Calu3 (cell line): Measurements from ENCODE around the gene OR1F1. TPM values are rescaled to one million over a fixed set of nuclear protein-coding genes. Genes with fewer than 3 reads are reported as not detected.

Source experiments
- BruUV-seq: library from RNA; stranded (reverse); fragments of 400-500 nt; replicated peaks from 2 replicates; lab custom pipeline; 2021; lab: Mats Ljungman, UMichigan
- CTCF ChIA-PET: fragments of 300-600 bp; sonication (Branson Sonifier 250); formaldehyde crosslinking; loops from one replicate; lab custom pipeline; 2022; ENCODE audit warnings: antibody characterized with exemption; lab: Charles Lee
- DNase-seq: peaks from one replicate; pipeline ENCODE4 v3.0.0; 2022
- H3K27ac Mint-ChIP-seq: one replicate; pipeline ENCODE4 v1.8.0; 2022; ENCODE audit warnings: mixed read lengths; ENCODE audit not compliant: unreplicated experiment
- H3K27me3 Mint-ChIP-seq: one replicate; pipeline ENCODE4 v1.8.0; 2022; ENCODE audit warnings: mixed read lengths; ENCODE audit not compliant: unreplicated experiment
- H3K36me3 Mint-ChIP-seq: one replicate; pipeline ENCODE4 v1.8.0; 2022; ENCODE audit warnings: mild to moderate bottlenecking, moderate library complexity, mixed read lengths; ENCODE audit not compliant: insufficient read depth, unreplicated experiment
- H3K4me1 Mint-ChIP-seq: one replicate; pipeline ENCODE4 v1.8.0; 2022; ENCODE audit warnings: mild to moderate bottlenecking, low read depth, mixed read lengths; ENCODE audit not compliant: unreplicated experiment
- H3K4me3 Mint-ChIP-seq: one replicate; pipeline ENCODE4 v1.8.0; 2022; ENCODE audit warnings: mild to moderate bottlenecking, low read depth, moderate library complexity, mixed read lengths; ENCODE audit not compliant: unreplicated experiment
- H3K9me3 Mint-ChIP-seq: one replicate; pipeline ENCODE4 v1.8.0; 2022; ENCODE audit warnings: low read depth, mixed read lengths; ENCODE audit not compliant: unreplicated experiment
- intact Hi-C: fragments of 100-400 bp; cut with micrococcal nuclease; formaldehyde crosslinking; loops from one replicate; pipeline ENCODE4 v1.10.0; 2022; ENCODE audit not compliant: unreplicated experiment
- total RNA-seq: library from RNA; stranded (reverse); gene quantifications from 2 replicates; pipeline ENCODE4 v1.2.3, GENCODE V29; 2022
- TF ChIP-seq, protein P1 (sequence below): fragments of 200-600 bp; IDR thresholded peaks from one replicate; pipeline ENCODE4 v1.8.0; 2022; ENCODE audit warnings: antibody characterized with exemption; ENCODE audit not compliant: unreplicated experiment

The OR1F1 gene
- total RNA-seq, 1 experiment from 2014 or later: 0.40 TPM

DNA sequence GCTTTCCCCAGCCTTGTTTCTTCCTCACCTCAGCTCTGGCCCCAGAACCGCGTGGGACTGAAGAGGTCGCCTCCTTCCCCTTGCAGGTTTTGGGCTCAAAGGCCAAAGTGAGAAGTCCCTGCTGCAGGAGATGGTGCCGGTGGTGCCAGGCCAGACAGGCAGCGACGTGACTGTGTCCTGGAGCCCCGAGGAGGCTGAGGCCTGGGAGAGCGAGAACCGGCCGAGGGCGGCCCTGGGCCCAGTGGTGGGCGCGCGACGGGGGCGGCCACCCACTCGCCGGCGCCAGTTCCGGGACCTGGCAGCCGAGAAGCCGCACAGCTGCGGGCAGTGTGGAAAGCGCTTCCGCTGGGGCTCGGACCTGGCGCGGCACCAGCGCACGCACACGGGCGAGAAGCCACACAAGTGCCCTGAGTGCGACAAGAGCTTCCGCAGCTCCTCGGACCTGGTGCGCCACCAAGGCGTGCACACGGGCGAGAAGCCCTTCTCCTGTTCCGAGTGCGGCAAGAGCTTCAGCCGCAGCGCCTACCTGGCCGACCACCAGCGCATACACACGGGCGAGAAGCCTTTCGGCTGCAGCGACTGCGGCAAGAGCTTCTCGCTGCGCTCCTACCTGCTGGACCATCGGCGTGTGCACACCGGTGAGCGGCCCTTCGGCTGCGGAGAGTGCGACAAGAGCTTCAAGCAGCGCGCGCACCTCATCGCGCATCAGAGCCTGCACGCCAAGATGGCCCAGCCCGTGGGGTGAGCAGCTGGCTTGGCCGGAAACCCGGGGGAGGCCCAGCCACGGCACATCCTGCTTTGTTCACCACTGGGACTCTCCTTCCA is 47.2 kb upstream of the OR1F1 start:
- H3K27ac Mint-ChIP-seq: no peak overlapping the region
- H3K4me1 Mint-ChIP-seq: peaks cover 4% of the 10 kb centered on the region
- BruUV-seq: no TSS peak
- H3K36me3 Mint-ChIP-seq: peaks cover 18% of the 10 kb centered on the region
- TF ChIP-seq, protein P1, sequence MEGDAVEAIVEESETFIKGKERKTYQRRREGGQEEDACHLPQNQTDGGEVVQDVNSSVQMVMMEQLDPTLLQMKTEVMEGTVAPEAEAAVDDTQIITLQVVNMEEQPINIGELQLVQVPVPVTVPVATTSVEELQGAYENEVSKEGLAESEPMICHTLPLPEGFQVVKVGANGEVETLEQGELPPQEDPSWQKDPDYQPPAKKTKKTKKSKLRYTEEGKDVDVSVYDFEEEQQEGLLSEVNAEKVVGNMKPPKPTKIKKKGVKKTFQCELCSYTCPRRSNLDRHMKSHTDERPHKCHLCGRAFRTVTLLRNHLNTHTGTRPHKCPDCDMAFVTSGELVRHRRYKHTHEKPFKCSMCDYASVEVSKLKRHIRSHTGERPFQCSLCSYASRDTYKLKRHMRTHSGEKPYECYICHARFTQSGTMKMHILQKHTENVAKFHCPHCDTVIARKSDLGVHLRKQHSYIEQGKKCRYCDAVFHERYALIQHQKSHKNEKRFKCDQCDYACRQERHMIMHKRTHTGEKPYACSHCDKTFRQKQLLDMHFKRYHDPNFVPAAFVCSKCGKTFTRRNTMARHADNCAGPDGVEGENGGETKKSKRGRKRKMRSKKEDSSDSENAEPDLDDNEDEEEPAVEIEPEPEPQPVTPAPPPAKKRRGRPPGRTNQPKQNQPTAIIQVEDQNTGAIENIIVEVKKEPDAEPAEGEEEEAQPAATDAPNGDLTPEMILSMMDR: no peak
- H3K9me3 Mint-ChIP-seq: no peaks in the 10 kb centered on the region
- H3K4me3 Mint-ChIP-seq: no peak overlapping the region
- no peak for DNase-seq
- CTCF ChIA-PET: interaction anchor here (2.2 kb wide), 1 partner anchor 9 kb away, joined by 5 read pairs; no protein-coding TSS in a partner anchor
- peaks cover 26% of the 10 kb centered on the region for H3K27me3 Mint-ChIP-seq
- intact Hi-C loops: no loop called here

DNA sequence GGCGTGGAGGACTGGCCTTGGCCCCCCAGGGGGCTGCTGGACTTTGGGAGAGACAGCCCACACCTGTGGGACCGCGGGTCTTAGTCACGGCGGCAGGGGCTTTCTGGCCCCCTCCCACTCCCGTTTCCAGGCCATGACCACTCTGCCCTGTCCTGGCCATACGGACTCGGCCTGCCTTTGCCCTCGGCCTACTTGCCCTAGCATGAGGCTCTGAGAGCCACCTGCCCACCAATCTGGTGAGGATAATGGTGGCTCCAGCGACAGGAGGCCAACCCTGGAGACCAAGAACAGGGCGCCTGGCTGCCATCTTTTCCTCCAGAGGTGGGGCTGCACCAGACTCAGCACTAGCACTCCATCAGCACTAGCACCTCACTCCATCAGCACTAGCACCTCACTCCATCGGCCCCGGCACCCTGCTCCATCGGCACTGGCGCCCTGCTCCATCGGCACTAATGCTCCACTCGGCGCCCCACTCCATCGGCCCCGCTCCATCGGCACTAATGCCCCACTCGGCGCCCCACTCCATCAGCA is 46.2 kb upstream of the OR1F1 start:
- DNase-seq: no peak
- no TSS peak for BruUV-seq
- Mint-ChIP-seq H3K27ac (no peak overlapping the region), H3K36me3 (peaks cover 16% of the 10 kb centered on the region), H3K4me1 (no peaks in the 10 kb centered on the region), H3K4me3 (no peak overlapping the region), H3K9me3 (no peaks in the 10 kb centered on the region), H3K27me3 (peaks cover 26% of the 10 kb centered on the region)
- CTCF ChIA-PET: no interaction called here
- TF ChIP-seq, protein P1: no peak
- intact Hi-C loops: no loop called here

DNA sequence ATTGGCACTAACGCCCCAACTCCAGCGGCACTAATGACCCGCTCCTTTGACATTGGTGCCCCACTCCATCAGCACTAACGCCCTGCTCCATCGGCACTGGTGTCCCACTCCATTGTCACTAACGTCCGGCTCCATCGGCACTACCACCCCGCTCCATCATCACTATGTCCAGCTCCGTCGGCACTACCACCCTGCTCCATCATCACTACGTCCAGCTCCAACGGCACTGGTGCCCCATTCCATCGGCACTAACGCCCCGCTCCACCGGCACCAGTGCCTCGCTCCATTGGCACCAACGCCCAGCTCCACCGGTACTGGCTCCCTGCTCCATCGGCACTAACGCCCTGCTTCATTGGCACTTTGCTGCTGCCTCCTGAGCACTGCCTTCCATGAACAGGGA is 45.7 kb upstream of the OR1F1 start:
- CTCF ChIA-PET: no interaction called here

DNA sequence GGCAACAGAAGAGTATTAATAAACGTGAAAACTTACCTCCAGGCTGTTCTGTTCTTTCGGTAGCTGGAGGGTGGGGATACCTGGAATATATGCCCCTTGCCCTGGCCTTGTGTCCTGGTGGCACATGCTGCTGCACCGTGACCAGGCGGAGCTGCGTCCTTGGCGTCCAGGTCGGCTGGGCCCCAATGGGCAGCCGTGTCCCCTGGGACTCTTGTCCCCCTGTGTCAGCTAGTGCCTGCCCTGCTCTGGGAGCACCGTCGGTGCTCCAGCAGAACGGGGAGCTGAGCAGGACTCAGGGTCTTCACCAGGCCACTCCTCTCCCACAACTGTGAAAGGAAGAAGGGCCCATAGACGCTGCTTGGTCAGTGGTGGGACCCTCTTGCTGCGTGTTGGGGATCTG is 45.2 kb upstream of the OR1F1 start:
- H3K27me3 Mint-ChIP-seq: peaks cover 26% of the 10 kb centered on the region
- no peaks in the 10 kb centered on the region for H3K9me3 Mint-ChIP-seq
- peaks cover 16% of the 10 kb centered on the region for H3K36me3 Mint-ChIP-seq
- BruUV-seq: no TSS peak
- TF ChIP-seq, protein P1: no peak
- H3K27ac Mint-ChIP-seq: no peak overlapping the region
- H3K4me3 Mint-ChIP-seq: no peak overlapping the region
- no peaks in the 10 kb centered on the region for H3K4me1 Mint-ChIP-seq
- intact Hi-C loops: no loop called here
- no peak for DNase-seq
- CTCF ChIA-PET: no interaction called here

More for the DNA sequence above, 45.7 kb upstream of the OR1F1 start:
- intact Hi-C loops: no loop called here
- BruUV-seq: no TSS peak
- DNase-seq: no peak
- Mint-ChIP-seq H3K27me3 (peaks cover 26% of the 10 kb centered on the region), H3K27ac (no peak overlapping the region), H3K4me1 (no peaks in the 10 kb centered on the region), H3K36me3 (peaks cover 16% of the 10 kb centered on the region), H3K4me3 (no peak overlapping the region), H3K9me3 (no peaks in the 10 kb centered on the region)
- TF ChIP-seq, protein P1: no peak
